ENCODE results near the gene TMOD1. TPM values are rescaled to one million over a fixed set of nuclear protein-coding genes. Genes with fewer than 3 reads are reported as not detected.
A peak's percentile ranks its signal among the peaks of the same experiment; 100 is the strongest.

Gene TMOD1
- total and polyA plus RNA-seq, 11 donors, result 96.4 to 201 (median 158) TPM

GRCh38 chr9:97517331-97518089 lies 16.0 kb downstream of the TMOD1 start:
- no peaks in the 10 kb centered on the region for H3K9me3 ChIP-seq
- H3K36me3 ChIP-seq, result peaks cover 0 to 2% (median 0%) of the 10 kb centered on the region in 9 donors
- no peak for TF ChIP-seq CTCF (IDR thresholded peaks at IDR 0.05)
- no peak for TF ChIP-seq POLR2A (IDR thresholded peaks at IDR 0.05)
- H3K4me3 ChIP-seq, result no peak overlapping the region
- no peaks in the 10 kb centered on the region for H3K27me3 ChIP-seq
- DNase-seq (no peak), ATAC-seq (no peak)
- 61 to 71% (median 66%) methylated on average over 14 of the region's 14 CpGs for WGBS, 4 donors
- intact Hi-C loops (cut with DNase I), result no loop called here
- peak overlapping the region in 3 of 12 donors; percentile 22 to 80 (median 70) for H3K27ac ChIP-seq
- peaks cover 6 to 88% (median 39%) of the 10 kb centered on the region in 12 donors for H3K4me1 ChIP-seq

- ATAC-seq (no peak), DNase-seq (no peak)
- WGBS, 4 donors, result 65 to 73% (median 69%) methylated on average over 9 of the region's 9 CpGs
- Histone ChIP-seq H3K36me3 (peaks cover 0 to 2% (median 0%) of the 10 kb centered on the region in 9 donors), H3K4me3 (no peak overlapping the region), H3K27ac (peak overlapping the region in 5 of 12 donors; percentile 3 to 80 (median 69)), H3K4me1 (peaks cover 3 to 90% (median 39%) of the 10 kb centered on the region in 12 donors), H3K9me3 (no peaks in the 10 kb centered on the region), H3K27me3 (no peaks in the 10 kb centered on the region)
- TF ChIP-seq CTCF (IDR thresholded peaks at IDR 0.05) (no peak), POLR2A (IDR thresholded peaks at IDR 0.05) (no peak)
- intact Hi-C loops (cut with DNase I), result no loop called here
Observed at GRCh38 chr9:97518166-97518908, 16.9 kb downstream of the TMOD1 start.

GRCh38 chr9:97518909-97519307 lies 17.4 kb downstream of the TMOD1 start:
- Histone ChIP-seq H3K4me1 (peaks cover 0 to 86% (median 38%) of the 10 kb centered on the region in 12 donors), H3K27me3 (no peaks in the 10 kb centered on the region), H3K36me3 (peaks cover 0 to 2% (median 0%) of the 10 kb centered on the region in 9 donors), H3K27ac (peak overlapping the region in 6 of 12 donors; percentile 3 to 80 (median 48)), H3K9me3 (no peaks in the 10 kb centered on the region), H3K4me3 (no peak overlapping the region)
- TF ChIP-seq POLR2A (IDR thresholded peaks at IDR 0.05) (no peak), CTCF (IDR thresholded peaks at IDR 0.05) (no peak)
- ATAC-seq (peak in 1 of 4 donors; percentile 19), DNase-seq (no peak)
- intact Hi-C loops (cut with DNase I), result no loop called here
- WGBS, 4 donors, result 4 to 25% (median 22%) methylated on average over 6 of the region's 6 CpGs

- ATAC-seq, result no peak
- Histone ChIP-seq H3K27ac (peak overlapping the region in 5 of 12 donors; percentile 27 to 80 (median 64)), H3K36me3 (peaks cover 0 to 6% (median 0%) of the 10 kb centered on the region in 9 donors), H3K4me3 (no peak overlapping the region), H3K9me3 (no peaks in the 10 kb centered on the region), H3K4me1 (peaks cover 0 to 87% (median 34%) of the 10 kb centered on the region in 12 donors), H3K27me3 (no peaks in the 10 kb centered on the region)
- WGBS, 4 donors, result 75 to 86% (median 84%) methylated on average over 11 of the region's 11 CpGs
- DNase-seq, result no peak
- intact Hi-C loops (cut with DNase I), result no loop called here
- TF ChIP-seq POLR2A (IDR thresholded peaks at IDR 0.05) (no peak), CTCF (IDR thresholded peaks at IDR 0.05) (no peak)
Observed at GRCh38 chr9:97519441-97519970, 18.0 kb downstream of the TMOD1 start.
